Occipital lobe (tissue), 2 donors: Measurements from ENCODE around the gene PCCB. TPM values are rescaled to one million over a fixed set of nuclear protein-coding genes. Genes with fewer than 3 reads are reported as not detected.
"Not testable (repeated sequence)": the region's sequence is repeated elsewhere in the genome, so short reads cannot be mapped to it uniquely, and the experiment has no call there.

Experiments used
- DNase-seq: peaks from one replicate; lab custom pipeline; 2025; lab: John Stamatoyannopoulos, UW
- total RNA-seq: library from RNA; depleted of rRNA; stranded (reverse); fragments of >200 nt; gene quantifications from one replicate; pipeline ENCODE4 v1.2.3, GENCODE V29; 2014

Gene PCCB
- 39.5 TPM for total RNA-seq

DNA sequence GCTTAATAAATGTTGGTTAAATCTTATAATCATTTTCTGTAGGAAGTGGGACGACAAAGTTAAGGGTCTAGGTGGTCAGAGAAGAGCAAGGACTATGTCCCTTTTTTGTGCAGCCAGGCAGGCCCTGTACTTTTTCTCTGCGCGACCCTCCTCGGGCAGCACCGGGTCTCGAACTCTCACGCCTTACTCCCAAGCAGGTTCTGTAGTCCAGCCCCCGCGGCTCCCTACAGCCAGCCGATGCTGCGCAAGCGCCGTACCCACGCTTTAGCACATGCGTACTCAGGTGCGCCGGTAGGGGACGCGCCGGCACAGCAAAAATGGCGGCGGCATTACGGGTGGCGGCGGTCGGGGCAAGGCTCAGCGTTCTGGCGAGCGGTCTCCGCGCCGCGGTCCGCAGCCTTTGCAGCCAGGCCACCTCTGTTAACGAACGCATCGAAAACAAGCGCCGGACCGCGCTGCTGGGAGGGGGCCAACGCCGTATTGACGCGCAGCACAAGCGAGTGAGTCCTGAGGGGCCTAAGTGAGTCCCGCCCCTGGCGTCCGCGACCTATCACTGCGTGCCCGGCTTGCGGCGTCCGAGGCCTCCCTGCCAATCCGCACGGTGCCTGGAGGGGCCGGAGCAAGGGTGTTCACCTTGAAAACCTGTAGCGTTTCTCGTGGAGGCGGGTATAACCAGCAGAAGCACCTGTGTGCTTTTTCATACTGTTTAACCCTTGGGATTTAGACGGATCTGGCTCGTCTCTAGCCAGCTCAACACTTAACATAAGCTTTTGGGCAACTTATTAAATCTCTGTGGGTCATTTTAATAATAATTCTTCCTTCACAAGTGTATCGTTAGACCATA, at the start of gene PCCB:
Gene PCCB, plus strand, starts transcription at position 282 of the 844 bp plus-strand sequence. Its CDS starts 36 bp downstream, at position 318.
- DNase-seq: peak; percentile 89

DNA sequence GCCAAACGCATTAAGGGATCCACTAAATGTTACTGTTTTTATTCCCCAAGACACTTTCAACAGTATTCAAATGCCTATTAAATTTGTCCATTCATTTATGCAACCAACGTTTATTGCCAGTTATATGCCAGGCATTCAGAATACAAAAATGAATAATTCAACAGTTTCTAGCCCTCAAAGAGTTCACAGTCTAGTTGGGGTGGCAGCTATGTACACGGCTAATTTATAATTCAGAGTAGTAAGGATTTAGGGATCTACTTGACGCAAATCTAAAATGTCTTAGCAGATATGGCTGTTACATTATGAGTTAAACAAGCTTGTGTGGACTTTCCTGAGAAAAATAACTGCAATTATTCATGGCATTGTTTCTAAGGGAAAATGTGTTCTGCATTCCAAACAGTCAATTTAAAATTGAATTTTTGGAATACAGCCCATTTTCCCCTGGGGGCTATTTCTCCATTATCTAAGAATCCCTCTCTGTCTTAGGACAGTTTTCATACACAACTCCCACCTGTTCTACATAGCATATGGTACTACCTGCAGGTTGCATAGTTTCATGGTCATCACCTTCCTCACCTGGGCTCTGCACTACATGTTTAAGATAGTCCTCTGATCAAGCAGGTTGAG, 42.5 kb upstream of the PCCB start:
- DNase-seq: no peak

DNA sequence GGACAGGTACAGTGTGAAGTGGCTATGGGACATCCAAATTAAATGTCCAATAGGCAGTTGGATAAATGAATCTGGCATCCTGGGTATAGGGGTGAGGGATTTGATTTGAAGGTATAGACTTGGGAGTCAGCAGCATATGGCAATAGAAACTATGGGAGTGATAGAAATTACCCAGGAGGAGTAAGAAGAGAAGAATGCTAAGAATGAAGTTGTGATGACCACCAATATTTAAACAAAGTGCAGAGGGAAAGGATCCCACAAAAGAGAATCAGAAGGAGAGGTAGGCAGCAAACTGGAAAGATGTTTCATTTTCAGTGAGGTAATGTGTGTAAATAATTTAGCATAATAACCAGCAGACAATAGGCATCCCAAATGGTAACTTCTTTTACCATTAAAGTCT, 40.2 kb upstream of the PCCB start:
- DNase-seq: no peak

DNA sequence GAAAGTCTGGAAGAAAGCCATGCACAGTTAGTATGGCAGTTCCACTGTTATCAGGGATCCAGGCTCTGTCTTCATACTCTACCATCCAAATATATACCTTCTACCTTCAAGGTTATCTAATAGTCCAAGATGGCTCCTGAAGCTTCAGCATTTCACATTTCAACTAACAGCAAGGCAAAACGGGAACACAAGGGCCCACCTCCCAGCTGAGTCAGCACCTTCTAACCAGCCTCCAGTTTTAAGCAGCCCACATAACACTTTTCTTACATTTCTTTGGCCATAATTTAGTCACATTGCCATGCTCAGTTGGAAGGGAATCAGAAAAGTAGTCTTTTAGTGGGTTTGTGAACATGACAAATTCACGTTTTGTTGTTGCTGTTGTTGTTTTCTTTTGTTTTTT, 38.6 kb upstream of the PCCB start:
- no peak for DNase-seq

- DNase-seq: not testable (repeated sequence)
Observed at GRCh38 chr3:136222746-136223145, 27.4 kb upstream of the PCCB start.

DNA sequence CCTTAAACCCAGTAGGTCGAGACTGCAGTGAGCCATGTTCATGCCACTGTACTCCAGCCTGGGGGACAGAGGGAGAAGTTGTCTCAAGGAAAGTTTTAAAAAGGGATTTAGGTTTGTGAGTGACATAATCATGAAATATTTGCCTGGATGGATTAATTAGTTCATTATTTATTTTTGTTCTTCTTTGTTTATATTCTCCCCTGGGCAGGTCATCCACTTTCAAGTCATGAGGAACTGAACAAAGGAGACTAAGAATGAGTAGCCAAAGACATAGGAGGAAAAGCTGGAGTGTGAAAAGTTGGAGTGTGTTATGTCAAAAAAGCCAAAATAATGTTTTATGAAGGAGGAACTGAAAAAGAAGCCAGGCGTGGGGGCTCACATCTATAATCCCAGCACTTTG, 17.7 kb upstream of the PCCB start:
- DNase-seq: no peak

GRCh38 chr3:136235545-136235944, 14.6 kb upstream of the PCCB start:
- no peak for DNase-seq

DNA sequence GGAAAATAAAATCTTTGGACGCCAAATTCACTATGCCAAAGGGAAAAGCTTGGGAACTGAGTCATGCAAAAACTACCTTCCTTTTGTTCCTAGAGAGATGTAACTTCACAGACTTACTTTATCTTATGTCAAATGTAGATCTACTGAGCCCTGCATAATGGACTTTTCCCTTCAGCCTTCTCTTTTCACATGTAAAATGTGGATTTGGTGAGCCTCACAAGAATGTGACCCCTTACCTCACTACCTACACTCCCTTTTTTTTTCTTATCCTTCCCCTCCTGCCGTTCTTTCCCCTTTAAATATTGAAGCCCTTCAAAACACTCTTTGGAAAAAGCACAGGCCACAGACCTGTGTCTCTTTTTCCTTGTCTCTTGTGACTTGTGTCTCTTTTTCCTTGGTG, 14.0 kb upstream of the PCCB start:
- DNase-seq: no peak

GRCh38 chr3:136237103-136237502, 13.0 kb upstream of the PCCB start:
- DNase-seq: no peak

DNA sequence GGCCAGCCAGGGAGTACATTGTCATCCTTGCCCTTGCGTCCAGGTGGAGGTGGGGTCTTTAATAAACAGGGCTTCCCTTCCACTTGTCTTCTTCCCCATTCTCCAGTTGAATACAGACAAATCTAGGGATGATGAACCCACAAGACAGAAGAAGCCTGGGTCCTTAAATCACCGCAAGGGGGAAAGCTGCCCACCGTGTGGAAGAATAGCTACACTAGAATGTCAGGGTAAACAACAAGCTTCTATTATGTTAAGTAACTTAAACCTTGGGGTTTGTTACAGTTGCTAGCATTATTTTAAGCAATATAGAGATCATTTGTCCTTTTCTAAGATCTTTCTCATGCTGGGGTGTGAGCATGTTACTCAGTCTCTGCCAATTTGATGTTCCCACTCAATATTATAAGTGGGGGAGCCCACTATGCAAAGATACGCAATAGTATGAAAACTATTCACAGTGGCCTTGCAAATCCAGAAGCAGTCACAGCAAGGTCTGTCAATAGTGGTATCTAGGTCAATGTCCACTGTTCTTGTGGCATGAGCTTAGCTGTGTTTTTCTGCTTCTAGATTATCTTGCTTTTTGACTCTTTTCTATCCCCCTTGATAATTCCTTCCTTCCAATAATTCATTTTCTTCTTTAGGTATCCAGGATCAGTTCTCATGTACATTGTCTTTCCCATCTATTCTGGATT, 12.0 kb upstream of the PCCB start:
- no peak for DNase-seq

- no peak for DNase-seq
Observed at GRCh38 chr3:136239094-136239493, 11.0 kb upstream of the PCCB start.

GRCh38 chr3:136245691-136246090, 4.4 kb upstream of the PCCB start:
- DNase-seq: no peak

GRCh38 chr3:136247436-136247835, 2.7 kb upstream of the PCCB start:
- no peak for DNase-seq

DNA sequence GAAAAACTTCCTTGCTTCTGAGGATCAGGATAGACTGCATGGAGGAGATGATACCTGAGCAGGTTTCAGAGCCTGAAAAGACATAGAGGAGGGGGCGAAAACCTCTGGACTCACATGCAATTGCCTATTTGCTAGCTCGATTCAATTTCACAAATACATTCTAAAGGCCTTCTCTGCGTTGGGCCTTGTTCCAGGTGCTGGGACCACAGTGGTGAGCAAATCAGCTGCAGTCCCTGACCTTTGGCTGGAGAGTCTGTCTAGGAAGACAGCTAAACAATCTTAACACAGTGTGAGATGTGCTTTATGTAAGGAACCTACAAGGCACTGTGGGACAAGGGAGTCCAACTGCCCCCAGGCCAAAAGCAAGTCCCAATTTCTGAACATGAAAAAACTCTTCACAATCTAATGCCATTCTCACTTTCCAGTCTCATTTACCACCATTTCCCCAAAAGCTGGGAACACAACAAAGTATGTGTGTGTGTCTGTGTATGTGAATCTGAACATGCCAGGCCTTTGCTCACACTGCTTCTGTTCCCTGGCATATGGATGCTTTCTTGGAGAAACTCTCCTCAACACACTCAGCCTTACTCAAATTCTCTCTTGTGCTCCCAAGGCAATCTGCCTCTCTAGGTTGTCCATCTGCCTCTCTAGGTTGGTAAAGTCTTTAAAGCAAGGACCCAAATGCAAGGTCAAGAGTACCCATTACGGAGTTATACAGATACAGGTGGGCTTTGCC, 2.1 kb upstream of the PCCB start:
- no peak for DNase-seq

GRCh38 chr3:136249091-136249490, 1.0 kb upstream of the PCCB start:
- DNase-seq: no peak

DNA sequence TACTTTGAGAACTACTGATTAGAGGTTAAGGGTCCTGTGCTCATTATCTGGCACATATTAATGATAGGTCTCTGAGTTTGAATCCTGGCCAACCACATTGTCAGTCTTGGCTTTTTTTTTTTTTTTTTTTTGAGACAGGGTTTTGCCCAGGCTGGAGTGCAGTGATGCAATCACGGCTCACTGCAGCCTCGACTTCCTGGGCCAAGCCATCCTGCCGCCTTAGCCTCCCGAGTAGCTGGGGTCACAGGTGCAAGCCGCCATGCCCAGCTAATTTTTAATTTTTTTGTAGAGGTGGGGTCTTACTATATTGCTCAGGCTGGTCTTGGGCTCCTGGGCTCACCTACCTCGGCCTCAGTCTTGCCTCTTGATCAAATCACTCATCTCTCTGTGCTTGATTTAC, 547 bp upstream of the PCCB start:
- DNase-seq: no peak

DNA sequence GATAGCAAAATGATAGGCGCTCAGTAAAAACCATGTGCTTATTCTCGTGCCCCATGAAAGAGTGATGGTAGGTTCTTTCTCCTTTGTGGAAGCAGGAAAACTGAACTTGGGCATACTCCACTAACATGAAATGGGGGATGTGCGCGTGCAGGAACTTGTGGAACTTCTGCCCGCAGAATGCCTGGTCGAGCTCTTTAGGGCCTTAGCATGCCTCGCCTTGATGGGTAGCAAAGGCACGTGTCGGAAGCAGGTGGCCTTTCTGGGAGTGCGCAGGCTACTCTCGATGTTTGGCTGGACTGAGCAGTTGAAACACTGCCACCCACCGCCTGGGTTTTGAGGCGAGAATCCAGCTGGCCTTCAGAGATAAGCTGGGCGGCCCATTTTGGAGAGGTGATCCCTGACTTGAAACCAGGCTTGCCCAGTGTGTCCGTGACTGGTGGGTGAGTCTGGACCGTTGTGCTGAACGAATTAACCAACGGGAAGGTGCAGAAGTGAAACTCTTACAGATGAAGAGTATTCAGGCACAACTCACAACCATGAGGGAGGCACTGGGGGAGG, 842 bp downstream of the PCCB start:
- peak; percentile 63 for DNase-seq

- DNase-seq: no peak
Observed at GRCh38 chr3:136251511-136251910, 1.4 kb downstream of the PCCB start.

- peak; percentile 16 for DNase-seq
Observed at GRCh38 chr3:136255672-136256406, 5.7 kb downstream of the PCCB start.

- no peak for DNase-seq
Observed at GRCh38 chr3:136258199-136258598, 8.1 kb downstream of the PCCB start.

GRCh38 chr3:136261826-136262225, 11.7 kb downstream of the PCCB start:
- no peak for DNase-seq
